Parathyroid adenoma (tissue), 2 donors: ENCODE measurements around the gene VIT.

Experiments used
- H2AFZ ChIP-seq: fragments of 300-600 bp; sonication (generic); one replicate; pipeline ENCODE4 v1.7.0; 2017; ENCODE audit warnings: antibody characterized with exemption, mild to moderate bottlenecking
- H3K27ac ChIP-seq: fragments of 300-600 bp; sonication (generic); one replicate; pipeline ENCODE4 v1.7.0; 2017
- H3K27me3 ChIP-seq: fragments of 300-600 bp; sonication (generic); one replicate; pipeline ENCODE4 v1.7.0; 2017; ENCODE audit warnings: low read length; ENCODE audit not compliant: control insufficient read depth, insufficient read depth
- H3K36me3 ChIP-seq: fragments of 300-600 bp; sonication (generic); one replicate; pipeline ENCODE4 v1.7.0; 2017; ENCODE audit warnings: low read length; ENCODE audit not compliant: control insufficient read depth, insufficient read depth
- H3K4me1 ChIP-seq: fragments of 300-600 bp; sonication (generic); one replicate; pipeline ENCODE4 v1.7.0; 2017; ENCODE audit warnings: control low read depth
- H3K4me2 ChIP-seq: fragments of 300-600 bp; sonication (generic); one replicate; pipeline ENCODE4 v1.7.0; 2017; ENCODE audit warnings: low read length
- H3K4me3 ChIP-seq: fragments of 300-600 bp; sonication (generic); one replicate; pipeline ENCODE4 v1.7.0; 2017; ENCODE audit warnings: low read depth, low read length
- H3K79me2 ChIP-seq: fragments of 300-600 bp; sonication (generic); one replicate; pipeline ENCODE4 v1.7.0; 2017; ENCODE audit warnings: control low read depth
- H3K9ac ChIP-seq: fragments of 300-600 bp; sonication (generic); one replicate; pipeline ENCODE4 v1.7.0; 2017; ENCODE audit warnings: mild to moderate bottlenecking
- H3K9me3 ChIP-seq: fragments of 300-600 bp; sonication (generic); one replicate; pipeline ENCODE4 v1.7.0; 2017; ENCODE audit warnings: low read length; ENCODE audit not compliant: control insufficient read depth
- CTCF ChIP-seq: fragments of 300-600 bp; sonication (generic); IDR thresholded peaks from one replicate; pipeline ENCODE4 v1.7.0; 2017; ENCODE audit warnings: antibody characterized with exemption, mild to moderate bottlenecking
- donor health status: primary hyperparathyroidism.

Gene VIT

GRCh38 chr2:36750101-36750500 lies 53.6 kb downstream of the VIT start:
- no peak for TF ChIP-seq CTCF
- no peak overlapping the region for H2AFZ ChIP-seq
- no peak overlapping the region for H3K4me2 ChIP-seq
- no peaks in the 10 kb centered on the region for H3K27me3 ChIP-seq
- no peak overlapping the region for H3K4me3 ChIP-seq
- H3K36me3 ChIP-seq = no peaks in the 10 kb centered on the region
- H3K9me3 ChIP-seq = no peaks in the 10 kb centered on the region
- no peak overlapping the region for H3K27ac ChIP-seq
- no peak overlapping the region for H3K9ac ChIP-seq
- H3K4me1 ChIP-seq = no peaks in the 10 kb centered on the region
- no peaks in the 10 kb centered on the region for H3K79me2 ChIP-seq

- Histone ChIP-seq H3K79me2 (no peaks in the 10 kb centered on the region), H3K27me3 (no peaks in the 10 kb centered on the region), H2AFZ (no peak overlapping the region), H3K4me3 (no peak overlapping the region), H3K27ac (no peak overlapping the region), H3K4me2 (no peak overlapping the region), H3K9ac (no peak overlapping the region), H3K4me1 (no peaks in the 10 kb centered on the region), H3K36me3 (no peaks in the 10 kb centered on the region), H3K9me3 (no peaks in the 10 kb centered on the region)
- TF ChIP-seq CTCF = no peak
Measured at GRCh38 chr2:36753706-36754221, 57.3 kb downstream of the VIT start.

- Histone ChIP-seq H3K36me3 (no peaks in the 10 kb centered on the region), H3K4me2 (no peak overlapping the region), H3K4me1 (no peaks in the 10 kb centered on the region), H3K9me3 (no peaks in the 10 kb centered on the region), H3K79me2 (no peaks in the 10 kb centered on the region), H3K27me3 (no peaks in the 10 kb centered on the region), H2AFZ (no peak overlapping the region), H3K9ac (no peak overlapping the region), H3K4me3 (no peak overlapping the region), H3K27ac (no peak overlapping the region)
- no peak for TF ChIP-seq CTCF
Measured at GRCh38 chr2:36754578-36754977, 58.1 kb downstream of the VIT start.

GRCh38 chr2:36756438-36756837 lies 59.9 kb downstream of the VIT start:
- H2AFZ ChIP-seq = no peak overlapping the region
- H3K27ac ChIP-seq = no peak overlapping the region
- H3K4me2 ChIP-seq = no peak overlapping the region
- no peaks in the 10 kb centered on the region for H3K36me3 ChIP-seq
- no peaks in the 10 kb centered on the region for H3K4me1 ChIP-seq
- no peak overlapping the region for H3K4me3 ChIP-seq
- H3K27me3 ChIP-seq = no peaks in the 10 kb centered on the region
- H3K9me3 ChIP-seq = no peaks in the 10 kb centered on the region
- no peak overlapping the region for H3K9ac ChIP-seq
- no peak for TF ChIP-seq CTCF
- H3K79me2 ChIP-seq = no peaks in the 10 kb centered on the region

GRCh38 chr2:36762764-36763490 lies 66.4 kb downstream of the VIT start:
- Histone ChIP-seq H3K4me2 (no peak overlapping the region), H3K4me1 (no peaks in the 10 kb centered on the region), H3K27me3 (no peaks in the 10 kb centered on the region), H3K27ac (no peak overlapping the region), H3K36me3 (no peaks in the 10 kb centered on the region), H3K9me3 (no peaks in the 10 kb centered on the region), H3K79me2 (no peaks in the 10 kb centered on the region), H3K4me3 (no peak overlapping the region), H3K9ac (no peak overlapping the region), H2AFZ (no peak overlapping the region)
- TF ChIP-seq CTCF = no peak
